Colonic mucosa (tissue), 4 donors: ENCODE results near the gene BRCC3. TPM values are rescaled to one million over a fixed set of nuclear protein-coding genes. Genes with fewer than 3 reads are reported as not detected.

ENCODE experiments used
- DNase-seq: peaks from one replicate; pipeline ENCODE4 v3.0.0-alpha.2; 2020
- H3K27ac ChIP-seq: fragments of 200-600 bp; one replicate; pipeline ENCODE4 v1.8.0; 2021
- H3K27me3 ChIP-seq: fragments of 200-600 bp; one replicate; pipeline ENCODE4 v1.8.0; 2021
- H3K36me3 ChIP-seq: fragments of 200-600 bp; one replicate; pipeline ENCODE4 v1.8.0; 2021
- H3K4me1 ChIP-seq: fragments of 200-600 bp; one replicate; pipeline ENCODE4 v1.8.0; 2021; ENCODE audit warnings: mild to moderate bottlenecking
- H3K4me3 ChIP-seq: fragments of 200-600 bp; one replicate; pipeline ENCODE4 v1.8.0; 2021
- H3K9ac ChIP-seq, 2 donors: one replicate each; pipeline ENCODE4 v1.7.0; 2013; ENCODE audit warnings: control low read depth in 2 of 2, low read depth in 2 of 2, low read length in 2 of 2
- H3K9me3 ChIP-seq: fragments of 200-600 bp; one replicate; pipeline ENCODE4 v1.8.0; 2021
- intact Hi-C: fragments of 100-400 bp; cut with DNase I; formaldehyde crosslinking; loops from one replicate; pipeline ENCODE4 v1.14.1; 2022
- total RNA-seq, 2 donors: library from RNA; stranded (reverse); fragmentation: NEBNext Ultra II Directional in 1 of 2; extraction: Animal tissue kit (Norgen Biotek cat#: 25700) in 1 of 2; gene quantifications; one replicate each; pipeline ENCODE4 v1.2.1, GENCODE V29; 2021
- TF ChIP-seq, protein P1 (sequence below): fragments of 200-600 bp; IDR thresholded peaks from one replicate; pipeline ENCODE4 v1.8.0; 2022; ENCODE audit warnings: antibody characterized with exemption, mild to moderate bottlenecking
- donor health status: healthy.
- donor health status: DM: no; HTN: no; CAD: no.
- donor health status: DM: no; HTN: no; CAD: no.

The BRCC3 gene
- total RNA-seq, 2 donors from 2014 or later: 45.6 to 45.9 TPM

DNA sequence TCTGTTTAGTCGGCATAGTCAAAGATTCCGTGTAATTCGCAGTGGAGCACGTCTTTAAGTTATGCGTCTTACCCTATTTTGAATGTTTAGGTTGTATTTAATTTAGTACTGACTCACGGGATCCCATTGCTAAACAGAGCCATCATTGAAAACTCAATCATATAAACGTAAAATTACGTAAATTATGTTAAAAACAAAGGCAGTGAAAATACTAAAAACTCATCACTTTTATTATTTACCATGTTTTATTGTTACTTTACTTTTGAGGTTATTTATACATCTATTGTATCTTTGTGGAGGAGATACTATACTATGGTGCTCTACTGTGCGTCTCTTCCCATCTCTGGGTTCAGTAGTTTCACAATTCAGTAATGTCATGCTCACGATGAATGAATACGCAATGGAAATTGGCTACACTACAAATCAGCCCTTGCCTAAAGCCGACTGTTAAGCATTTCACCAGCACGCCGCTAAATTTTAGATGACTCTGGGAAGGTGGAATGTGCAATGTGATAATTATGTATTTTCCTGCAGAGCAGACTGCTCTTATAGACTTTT is 43.7 kb upstream of the BRCC3 start:
- peaks cover 4% of the 10 kb centered on the region for H3K4me1 ChIP-seq
- peak overlapping the region; percentile 43 for H3K4me3 ChIP-seq
- H3K9me3 ChIP-seq: no peaks in the 10 kb centered on the region
- peak overlapping the region; percentile 65 to 83 for H3K9ac ChIP-seq
- DNase-seq: peak; percentile 29
- intact Hi-C loops: no loop called here
- H3K27ac ChIP-seq: peak overlapping the region; percentile 96
- H3K27me3 ChIP-seq: no peaks in the 10 kb centered on the region
- TF ChIP-seq, protein P1, sequence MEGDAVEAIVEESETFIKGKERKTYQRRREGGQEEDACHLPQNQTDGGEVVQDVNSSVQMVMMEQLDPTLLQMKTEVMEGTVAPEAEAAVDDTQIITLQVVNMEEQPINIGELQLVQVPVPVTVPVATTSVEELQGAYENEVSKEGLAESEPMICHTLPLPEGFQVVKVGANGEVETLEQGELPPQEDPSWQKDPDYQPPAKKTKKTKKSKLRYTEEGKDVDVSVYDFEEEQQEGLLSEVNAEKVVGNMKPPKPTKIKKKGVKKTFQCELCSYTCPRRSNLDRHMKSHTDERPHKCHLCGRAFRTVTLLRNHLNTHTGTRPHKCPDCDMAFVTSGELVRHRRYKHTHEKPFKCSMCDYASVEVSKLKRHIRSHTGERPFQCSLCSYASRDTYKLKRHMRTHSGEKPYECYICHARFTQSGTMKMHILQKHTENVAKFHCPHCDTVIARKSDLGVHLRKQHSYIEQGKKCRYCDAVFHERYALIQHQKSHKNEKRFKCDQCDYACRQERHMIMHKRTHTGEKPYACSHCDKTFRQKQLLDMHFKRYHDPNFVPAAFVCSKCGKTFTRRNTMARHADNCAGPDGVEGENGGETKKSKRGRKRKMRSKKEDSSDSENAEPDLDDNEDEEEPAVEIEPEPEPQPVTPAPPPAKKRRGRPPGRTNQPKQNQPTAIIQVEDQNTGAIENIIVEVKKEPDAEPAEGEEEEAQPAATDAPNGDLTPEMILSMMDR: no peak
- H3K36me3 ChIP-seq: no peaks in the 10 kb centered on the region

DNA sequence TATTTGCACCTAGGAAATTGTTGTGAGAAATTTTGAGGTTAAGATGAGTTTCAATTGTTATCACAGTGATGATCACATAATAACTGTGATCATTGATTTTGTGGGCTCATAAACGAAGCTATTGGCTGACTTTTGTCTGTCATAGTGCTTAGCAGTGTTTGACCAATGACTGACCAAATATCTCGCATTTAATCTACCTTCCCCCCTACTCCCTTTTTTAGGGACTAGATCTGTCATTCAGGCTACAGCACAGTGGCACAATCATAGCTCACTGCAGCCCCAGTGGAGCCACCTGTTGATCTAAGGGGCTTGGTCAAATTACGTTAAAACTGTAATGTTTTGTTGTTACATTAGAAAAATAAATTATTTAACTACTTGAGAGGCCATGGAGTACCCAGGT is 43.2 kb upstream of the BRCC3 start:
- Histone ChIP-seq H3K9ac (peak overlapping the region in 1 of 2 donors; percentile 65), H3K4me1 (peaks cover 4% of the 10 kb centered on the region), H3K9me3 (no peaks in the 10 kb centered on the region), H3K27ac (peak overlapping the region; percentile 96), H3K4me3 (peak overlapping the region; percentile 43), H3K27me3 (no peaks in the 10 kb centered on the region), H3K36me3 (no peaks in the 10 kb centered on the region)
- intact Hi-C loops: no loop called here
- TF ChIP-seq, protein P1: no peak
- DNase-seq: no peak

DNA sequence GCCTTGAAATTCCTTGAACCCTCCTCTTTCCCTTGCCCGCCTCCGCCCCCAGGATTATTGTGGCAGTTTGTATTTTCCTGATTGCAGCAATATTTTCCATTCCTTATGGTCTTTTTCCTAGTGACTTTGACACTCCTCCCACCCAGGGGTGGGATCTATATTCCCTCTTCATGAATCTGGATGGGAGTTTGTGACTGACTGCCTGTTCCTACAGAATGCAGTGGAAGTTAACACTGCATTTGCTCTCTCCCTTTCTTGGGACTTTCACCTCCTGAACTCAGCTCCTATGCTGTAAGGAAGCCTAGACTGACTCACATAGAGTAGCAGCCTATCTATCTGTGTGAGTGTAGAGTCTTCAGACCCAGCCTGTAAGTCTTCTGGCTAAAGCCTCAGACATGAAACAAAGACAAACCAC is 42.4 kb upstream of the BRCC3 start:
- Histone ChIP-seq H3K4me1 (peaks cover 4% of the 10 kb centered on the region), H3K4me3 (no peak overlapping the region), H3K27ac (no peak overlapping the region), H3K36me3 (peaks cover 6% of the 10 kb centered on the region), H3K9ac (no peak overlapping the region), H3K9me3 (no peaks in the 10 kb centered on the region), H3K27me3 (no peaks in the 10 kb centered on the region)
- TF ChIP-seq, protein P1: no peak
- intact Hi-C loops: no loop called here
- DNase-seq: peak; percentile 23

DNA sequence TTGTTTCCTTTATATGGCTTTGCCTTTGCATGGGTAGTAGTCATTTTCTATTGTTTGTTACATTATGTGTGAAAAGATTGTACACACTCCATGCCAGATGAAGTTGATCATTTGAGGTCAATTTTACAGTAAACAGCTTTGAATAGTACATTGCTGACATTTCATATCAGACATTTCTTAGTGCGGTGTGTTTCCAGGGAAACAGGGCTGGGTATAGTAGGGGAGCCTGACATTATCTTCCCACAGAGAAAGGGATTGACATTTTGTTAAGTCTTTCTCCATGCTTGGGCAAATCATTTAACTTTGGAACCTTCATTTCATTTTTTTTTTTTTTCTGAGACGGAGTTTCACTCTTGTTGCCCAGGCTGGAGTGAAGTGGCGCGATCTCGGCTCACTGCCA is 39.7 kb upstream of the BRCC3 start:
- H3K27me3 ChIP-seq: no peaks in the 10 kb centered on the region
- TF ChIP-seq, protein P1: no peak
- peaks cover 4% of the 10 kb centered on the region for H3K4me1 ChIP-seq
- no peak overlapping the region for H3K4me3 ChIP-seq
- H3K9ac ChIP-seq: no peak overlapping the region
- H3K36me3 ChIP-seq: peaks cover 7% of the 10 kb centered on the region
- no peaks in the 10 kb centered on the region for H3K9me3 ChIP-seq
- intact Hi-C loops: no loop called here
- no peak overlapping the region for H3K27ac ChIP-seq
- no peak for DNase-seq

DNA sequence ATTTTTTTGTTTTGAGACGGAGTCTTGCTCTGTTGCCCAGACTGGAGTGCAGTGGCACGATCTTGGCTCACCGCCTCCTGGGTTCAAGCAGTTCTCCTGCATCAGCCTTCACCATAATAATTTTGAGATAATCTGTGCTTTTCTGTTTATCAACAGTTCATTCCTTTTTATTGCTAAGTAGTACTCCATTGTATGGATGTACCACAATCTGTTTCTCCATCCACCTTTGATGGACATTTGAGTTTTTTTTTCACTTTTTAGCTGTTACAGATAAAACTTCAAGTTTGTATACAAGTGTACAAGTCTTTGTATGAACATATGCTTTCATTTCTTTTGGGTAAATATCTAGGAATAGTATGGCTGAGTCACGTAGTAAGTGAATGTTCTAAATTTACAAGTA is 35.6 kb upstream of the BRCC3 start:
- no peak overlapping the region for H3K9ac ChIP-seq
- intact Hi-C loops: no loop called here
- H3K4me3 ChIP-seq: no peak overlapping the region
- no peak for DNase-seq
- TF ChIP-seq, protein P1: no peak
- H3K36me3 ChIP-seq: peaks cover 7% of the 10 kb centered on the region
- no peak overlapping the region for H3K27ac ChIP-seq
- no peaks in the 10 kb centered on the region for H3K27me3 ChIP-seq
- H3K9me3 ChIP-seq: no peaks in the 10 kb centered on the region
- no peaks in the 10 kb centered on the region for H3K4me1 ChIP-seq
